Measurements from ENCODE around the gene ACKR1.

ACKR1 gene

GRCh38 chr1:159187647-159188374 lies 16.9 kb upstream of the ACKR1 start:
- no peak for DNase-seq

GRCh38 chr1:159188375-159188788 lies 16.3 kb upstream of the ACKR1 start:
- no peak for DNase-seq

GRCh38 chr1:159190441-159190840 lies 14.2 kb upstream of the ACKR1 start:
- DNase-seq = no peak

GRCh38 chr1:159196543-159196942 lies 8.1 kb upstream of the ACKR1 start:
- DNase-seq = no peak

GRCh38 chr1:159197561-159198557 lies 6.8 kb upstream of the ACKR1 start:
- peak; percentile 35 for DNase-seq

- DNase-seq = no peak
These were observed 4.8 kb upstream of the ACKR1 start for GRCh38 chr1:159199901-159200300.

- no peak for DNase-seq
These were observed 3.9 kb upstream of the ACKR1 start for GRCh38 chr1:159200769-159201168.

GRCh38 chr1:159201642-159202041 lies 3.0 kb upstream of the ACKR1 start:
- DNase-seq = no peak

GRCh38 chr1:159203610-159204009 lies 1.1 kb upstream of the ACKR1 start:
- DNase-seq = no peak

GRCh38 chr1:159205225-159205624 lies 550 bp downstream of the ACKR1 start:
- no peak for DNase-seq

- no peak for DNase-seq
These were observed 1.4 kb downstream of the ACKR1 start for GRCh38 chr1:159206110-159206509.

GRCh38 chr1:159207080-159207479 lies 2.4 kb downstream of the ACKR1 start:
- DNase-seq = no peak

GRCh38 chr1:159207774-159208173 lies 3.1 kb downstream of the ACKR1 start:
- DNase-seq = no peak

- DNase-seq = no peak
These were observed 3.6 kb downstream of the ACKR1 start for GRCh38 chr1:159208175-159208825.

- DNase-seq = no peak
These were observed 4.4 kb downstream of the ACKR1 start for GRCh38 chr1:159209061-159209460.

GRCh38 chr1:159211331-159212136 lies 6.9 kb downstream of the ACKR1 start:
- DNase-seq = peak; percentile 28

GRCh38 chr1:159212596-159212995 lies 7.9 kb downstream of the ACKR1 start:
- DNase-seq = no peak

- no peak for DNase-seq
These were observed 9.6 kb downstream of the ACKR1 start for GRCh38 chr1:159214149-159214760.

GRCh38 chr1:159218649-159219636 lies 14.3 kb downstream of the ACKR1 start:
- no peak for DNase-seq

- no peak for DNase-seq
These were observed 17.6 kb downstream of the ACKR1 start for GRCh38 chr1:159222075-159222865.
